Activated B cell treated with CpG ODN at 0.5 μM for 24 hours (primary cell): ENCODE measurements around the gene DAAM1. TPM values are rescaled to one million over a fixed set of nuclear protein-coding genes. Genes with fewer than 3 reads are reported as not detected.

Experiments
- ATAC-seq: fragments of 200-7000 bp; cut with Tn5 transposase; one replicate; pipeline ENCODE4 v1.10.0; 2021; ENCODE audit warnings: low read depth, mild to moderate bottlenecking, moderate library complexity
- CTCF ChIA-PET: fragments of 350-600 bp; sonication (Branson Sonifier 250); formaldehyde crosslinking; loops from one replicate; lab custom pipeline; 2021; ENCODE audit warnings: antibody characterized with exemption; lab: Charles Lee
- POLR2A ChIA-PET: fragments of 350-600 bp; sonication (Branson Sonifier 250); formaldehyde crosslinking; loops from one replicate; lab custom pipeline; 2021; ENCODE audit warnings: antibody characterized with exemption; lab: Charles Lee
- DNase-seq: peaks from one replicate; pipeline ENCODE4 v3.0.0; 2022
- H3K27ac Mint-ChIP-seq: one replicate; pipeline ENCODE4 v1.8.0; 2020; ENCODE audit warnings: mixed read lengths
- H3K27me3 Mint-ChIP-seq: one replicate; pipeline ENCODE4 v1.8.0; 2021; ENCODE audit warnings: mixed read lengths
- H3K36me3 Mint-ChIP-seq: one replicate; pipeline ENCODE4 v1.8.0; 2021; ENCODE audit warnings: low read depth, mixed read lengths
- H3K4me1 Mint-ChIP-seq: one replicate; pipeline ENCODE4 v1.8.0; 2021; ENCODE audit warnings: mixed read lengths
- H3K4me3 Mint-ChIP-seq: one replicate; pipeline ENCODE4 v1.8.0; 2020; ENCODE audit warnings: mild to moderate bottlenecking, mixed read lengths
- H3K9me3 Mint-ChIP-seq: one replicate; pipeline ENCODE4 v1.8.0; 2020; ENCODE audit warnings: mixed read lengths
- intact Hi-C: fragments of 100-400 bp; cut with micrococcal nuclease; formaldehyde crosslinking; loops from one replicate; pipeline ENCODE4 v1.15.1; 2024
- total RNA-seq: library from RNA; stranded (reverse); gene quantifications from 2 replicates; pipeline ENCODE4 v1.2.3, GENCODE V29; 2022
- TF ChIP-seq, protein P1 (sequence below): fragments of 200-600 bp; IDR thresholded peaks from one replicate; pipeline ENCODE4 v1.8.0; 2022; ENCODE audit warnings: antibody characterized with exemption, mild to moderate bottlenecking

DAAM1 gene
- total RNA-seq, 1 donor from 2014 or later = 38.7 TPM

DNA sequence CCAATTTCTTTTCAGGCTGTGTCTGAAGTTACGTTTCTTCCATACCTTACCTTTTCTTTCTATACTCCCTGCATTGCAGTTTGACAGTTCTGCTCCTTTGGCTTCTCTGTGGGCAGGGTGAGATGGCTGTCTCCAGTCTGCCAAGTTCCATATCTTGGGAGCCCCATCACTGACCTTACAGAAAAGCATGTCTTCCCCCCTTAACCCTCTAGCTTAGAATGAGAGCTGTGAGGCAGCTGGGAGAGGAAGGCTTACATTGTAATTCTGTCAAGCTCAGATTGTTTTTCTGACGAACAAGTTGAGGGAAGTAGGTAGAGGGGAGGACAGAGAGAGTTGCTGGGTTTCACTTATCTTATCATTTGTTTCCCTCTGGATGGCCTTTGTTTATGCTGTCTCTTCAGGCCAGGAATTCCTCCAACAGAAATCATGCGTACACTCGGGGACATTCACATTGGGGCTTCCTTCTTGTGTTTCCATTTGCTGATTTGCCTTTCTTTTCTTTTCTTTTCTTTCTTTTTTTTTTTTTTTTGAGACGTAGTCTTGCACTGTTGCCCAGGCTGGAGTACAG lies 9.3 kb downstream of the DAAM1 start:
- TF ChIP-seq, protein P1, sequence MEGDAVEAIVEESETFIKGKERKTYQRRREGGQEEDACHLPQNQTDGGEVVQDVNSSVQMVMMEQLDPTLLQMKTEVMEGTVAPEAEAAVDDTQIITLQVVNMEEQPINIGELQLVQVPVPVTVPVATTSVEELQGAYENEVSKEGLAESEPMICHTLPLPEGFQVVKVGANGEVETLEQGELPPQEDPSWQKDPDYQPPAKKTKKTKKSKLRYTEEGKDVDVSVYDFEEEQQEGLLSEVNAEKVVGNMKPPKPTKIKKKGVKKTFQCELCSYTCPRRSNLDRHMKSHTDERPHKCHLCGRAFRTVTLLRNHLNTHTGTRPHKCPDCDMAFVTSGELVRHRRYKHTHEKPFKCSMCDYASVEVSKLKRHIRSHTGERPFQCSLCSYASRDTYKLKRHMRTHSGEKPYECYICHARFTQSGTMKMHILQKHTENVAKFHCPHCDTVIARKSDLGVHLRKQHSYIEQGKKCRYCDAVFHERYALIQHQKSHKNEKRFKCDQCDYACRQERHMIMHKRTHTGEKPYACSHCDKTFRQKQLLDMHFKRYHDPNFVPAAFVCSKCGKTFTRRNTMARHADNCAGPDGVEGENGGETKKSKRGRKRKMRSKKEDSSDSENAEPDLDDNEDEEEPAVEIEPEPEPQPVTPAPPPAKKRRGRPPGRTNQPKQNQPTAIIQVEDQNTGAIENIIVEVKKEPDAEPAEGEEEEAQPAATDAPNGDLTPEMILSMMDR = no peak
- H3K4me3 Mint-ChIP-seq = no peak overlapping the region
- CTCF ChIA-PET = no interaction called here
- no peak for DNase-seq
- no peak for ATAC-seq
- H3K4me1 Mint-ChIP-seq = peaks cover 6% of the 10 kb centered on the region
- no peaks in the 10 kb centered on the region for H3K9me3 Mint-ChIP-seq
- POLR2A ChIA-PET = no interaction called here
- intact Hi-C loops = no loop called here
- H3K36me3 Mint-ChIP-seq = no peaks in the 10 kb centered on the region
- no peak overlapping the region for H3K27ac Mint-ChIP-seq
- no peaks in the 10 kb centered on the region for H3K27me3 Mint-ChIP-seq

DNA sequence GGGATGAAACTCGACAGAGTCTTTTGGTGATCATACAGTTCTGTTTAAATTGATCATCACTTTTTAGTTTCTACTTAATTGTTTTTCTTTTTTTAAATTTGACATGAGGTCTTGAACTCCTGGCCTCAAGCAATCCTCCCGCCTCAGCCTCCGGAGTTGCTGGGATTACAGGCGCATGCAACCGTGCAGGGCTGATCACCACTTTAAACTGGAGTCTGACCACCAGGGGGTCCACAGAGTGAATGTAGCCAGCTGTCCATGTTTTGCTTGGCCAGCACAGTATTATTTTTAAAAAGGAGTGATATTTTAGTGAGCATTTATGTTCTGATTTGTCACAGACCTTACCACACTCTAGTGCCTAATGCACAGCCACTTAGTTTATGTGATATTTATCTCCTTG lies 10.7 kb downstream of the DAAM1 start:
- ChIA-PET CTCF (no interaction called here), POLR2A (no interaction called here)
- peaks cover 3% of the 10 kb centered on the region for H3K4me1 Mint-ChIP-seq
- TF ChIP-seq, protein P1 = no peak
- H3K4me3 Mint-ChIP-seq = no peak overlapping the region
- no peaks in the 10 kb centered on the region for H3K27me3 Mint-ChIP-seq
- DNase-seq = no peak
- no peaks in the 10 kb centered on the region for H3K36me3 Mint-ChIP-seq
- no peaks in the 10 kb centered on the region for H3K9me3 Mint-ChIP-seq
- intact Hi-C loops = no loop called here
- no peak overlapping the region for H3K27ac Mint-ChIP-seq
- ATAC-seq = no peak

DNA sequence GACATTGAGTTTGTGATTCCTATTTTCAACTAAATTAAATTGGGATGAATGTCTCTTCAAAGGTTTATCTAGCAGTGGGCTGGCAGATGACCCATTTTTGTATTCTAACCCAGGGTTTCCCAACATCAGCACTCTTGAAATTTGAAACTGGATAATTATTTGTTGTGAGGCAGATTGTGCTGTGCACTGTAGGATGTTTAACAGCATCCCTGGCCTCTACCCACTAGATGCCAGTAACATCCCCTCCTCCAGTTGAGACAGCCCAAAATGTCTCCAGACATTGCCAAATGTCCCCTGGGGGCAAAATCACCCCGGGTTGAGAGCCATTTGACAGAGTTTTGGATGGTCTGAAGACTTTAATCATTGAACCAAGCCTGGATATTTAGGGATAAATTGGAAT lies 11.1 kb downstream of the DAAM1 start:
- H3K9me3 Mint-ChIP-seq = no peaks in the 10 kb centered on the region
- H3K4me1 Mint-ChIP-seq = peaks cover 3% of the 10 kb centered on the region
- ATAC-seq (no peak), DNase-seq (no peak)
- H3K36me3 Mint-ChIP-seq = no peaks in the 10 kb centered on the region
- CTCF ChIA-PET = no interaction called here
- TF ChIP-seq, protein P1 = no peak
- H3K27me3 Mint-ChIP-seq = no peaks in the 10 kb centered on the region
- POLR2A ChIA-PET = no interaction called here
- intact Hi-C loops = no loop called here
- H3K27ac Mint-ChIP-seq = no peak overlapping the region
- no peak overlapping the region for H3K4me3 Mint-ChIP-seq

DNA sequence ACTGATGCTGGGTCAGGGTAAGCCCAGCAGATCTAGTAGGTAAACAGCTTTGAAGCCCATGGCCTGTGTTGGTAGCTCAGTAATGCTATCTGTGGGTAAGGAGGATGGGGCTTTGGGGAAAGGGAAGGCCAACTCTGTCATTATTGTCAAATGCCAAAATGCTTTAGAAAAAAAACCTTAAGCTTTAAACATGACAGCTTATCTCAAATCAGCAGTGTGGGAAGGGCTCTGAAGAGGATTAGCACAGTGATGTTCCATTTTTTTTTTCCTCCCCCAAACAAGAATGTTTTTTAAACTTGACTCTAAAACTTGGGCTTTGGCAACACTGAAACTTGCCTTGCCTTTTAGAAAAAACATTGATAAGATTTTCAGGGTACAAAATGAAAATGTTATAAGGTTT lies 11.7 kb downstream of the DAAM1 start:
- POLR2A ChIA-PET = no interaction called here
- Mint-ChIP-seq H3K27ac (no peak overlapping the region), H3K4me3 (no peak overlapping the region), H3K9me3 (no peaks in the 10 kb centered on the region), H3K4me1 (peaks cover 3% of the 10 kb centered on the region), H3K36me3 (no peaks in the 10 kb centered on the region), H3K27me3 (no peaks in the 10 kb centered on the region)
- CTCF ChIA-PET = interaction anchor here (1.4 kb wide), 1 partner anchor 10 kb away, joined by 3 read pairs; no protein-coding TSS in a partner anchor
- TF ChIP-seq, protein P1 = no peak
- ATAC-seq (no peak), DNase-seq (no peak)
- intact Hi-C loops = no loop called here

DNA sequence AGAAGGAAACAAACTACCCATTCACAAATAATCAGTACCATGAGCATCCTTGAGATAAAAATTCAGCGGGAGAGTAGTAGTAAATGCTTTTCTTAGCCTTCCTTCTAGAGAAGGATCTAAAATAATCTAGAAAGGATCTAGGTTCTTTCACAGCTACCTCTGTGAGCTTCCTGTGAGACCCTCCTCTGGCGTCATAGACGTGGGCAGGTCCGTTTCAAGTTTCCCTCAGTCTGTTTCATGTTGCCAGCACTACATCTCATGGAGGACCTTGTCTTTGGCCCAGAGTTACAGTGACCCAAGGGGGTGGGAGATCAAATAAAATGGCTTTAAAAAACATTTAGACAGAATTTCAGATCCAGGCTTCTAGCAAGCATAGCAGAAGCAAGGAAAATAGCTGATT lies 13.6 kb downstream of the DAAM1 start:
- DNase-seq (no peak), ATAC-seq (no peak)
- no peak overlapping the region for H3K27ac Mint-ChIP-seq
- no peak overlapping the region for H3K4me3 Mint-ChIP-seq
- TF ChIP-seq, protein P1 = no peak
- intact Hi-C loops = no loop called here
- ChIA-PET CTCF (interaction anchor here (1.3 kb wide), 1 partner anchor 8 kb away, joined by 5 read pairs; no protein-coding TSS in a partner anchor), POLR2A (no interaction called here)
- H3K27me3 Mint-ChIP-seq = no peaks in the 10 kb centered on the region
- no peaks in the 10 kb centered on the region for H3K9me3 Mint-ChIP-seq
- H3K36me3 Mint-ChIP-seq = no peaks in the 10 kb centered on the region
- peaks cover 3% of the 10 kb centered on the region for H3K4me1 Mint-ChIP-seq
